Motor neuron (in vitro differentiated cells): ENCODE results near the gene CLECL1. TPM values are rescaled to one million over a fixed set of nuclear protein-coding genes. Genes with fewer than 3 reads are reported as not detected.

ENCODE experiments used
- total RNA-seq, 8 experiments: library from RNA; unstranded; fragments of 300-600 nt; gene quantifications; 2 replicates each; pipeline versions ENCODE4 v1.2.3 to v1.2.4, GENCODE V29; 2022

CLECL1 gene
- total RNA-seq, 8 experiments from 2014 or later: 0.27 to 2.1 (median 0.91) TPM; not detected in 3

Other genes with a start within 250 kb of the CLECL1 start
- gene KLRB1, start 125.2 kb downstream of the CLECL1 start, total RNA-seq: under 1 TPM in 4 of 8 experiments, not detected in 4; 0.18 to 0.36 (median 0.31) TPM
- 10 to 100 TPM in 2 of 8 experiments, 1 to 10 TPM in 6; 1.8 to 22.5 (median 2.8) TPM for gene CLEC2D, start 63.4 kb downstream of the CLECL1 start, total RNA-seq
- gene CD69, start 27.8 kb upstream of the CLECL1 start, total RNA-seq: 1 to 10 TPM in 2 of 8 experiments, under 1 TPM in 4, not detected in 2; 0.20 to 1.4 (median 0.86) TPM
- gene KLRF1, start 94.4 kb upstream of the CLECL1 start, total RNA-seq: 1 to 10 TPM in 2 of 8 experiments, under 1 TPM in 3, not detected in 3; 0.11 to 3.5 (median 0.38) TPM
- 10 to 100 TPM in 3 of 8 experiments, 1 to 10 TPM in 1, under 1 TPM in 2, not detected in 2; 0.05 to 91.0 (median 22.7) TPM for gene CLEC2B, start 136.3 kb upstream of the CLECL1 start, total RNA-seq
- not detected for gene KLRF2, start 148.4 kb upstream of the CLECL1 start, total RNA-seq
- gene CLEC2A, start 199.3 kb upstream of the CLECL1 start, total RNA-seq: 10 to 100 TPM in 1 of 8 experiments, under 1 TPM in 2, not detected in 5; 0.38 to 36.7 (median 0.85) TPM
- under 1 TPM in 3 of 8 experiments, not detected in 5; 0.20 to 0.71 (median 0.37) TPM for gene CLEC12A, start 238.3 kb upstream of the CLECL1 start, total RNA-seq